Activated effector memory CD4-positive, alpha-beta T cell treated with anti-CD3 and anti-CD28 coated beads, Interleukin-2, amount 50 U/mL, for 16 hours (primary cell): ENCODE results near the gene MTG1.
A peak's percentile ranks its signal among the peaks of the same experiment; 100 is the strongest.
"Not testable (repeated sequence)": the region's sequence is repeated elsewhere in the genome, so short reads cannot be mapped to it uniquely, and the experiment has no call there.

Experiments
- DNase-seq: peaks from one replicate; pipeline ENCODE4 v3.0.0-alpha.2; 2020

Gene MTG1

GRCh38 chr10:133454204-133454893, 60.4 kb downstream of the MTG1 start:
- peak; percentile 46 for DNase-seq

GRCh38 chr10:133455196-133455595, 61.2 kb downstream of the MTG1 start:
- no peak for DNase-seq

GRCh38 chr10:133455611-133456031, 61.7 kb downstream of the MTG1 start:
- peak; percentile 47 for DNase-seq

GRCh38 chr10:133456041-133456951, 62.3 kb downstream of the MTG1 start:
- DNase-seq, result peak; percentile 54

- peak; percentile 52 for DNase-seq
These were observed 63.3 kb downstream of the MTG1 start for GRCh38 chr10:133457100-133457841.

GRCh38 chr10:133458021-133458709, 64.2 kb downstream of the MTG1 start:
- peak; percentile 51 for DNase-seq

- DNase-seq, result peak; percentile 52
These were observed 64.9 kb downstream of the MTG1 start for GRCh38 chr10:133458710-133459453.

GRCh38 chr10:133459454-133460207, 65.7 kb downstream of the MTG1 start:
- peak; percentile 59 for DNase-seq

- no peak for DNase-seq
These were observed 66.3 kb downstream of the MTG1 start for GRCh38 chr10:133460208-133460769.

- DNase-seq, result no peak
These were observed 67.1 kb downstream of the MTG1 start for GRCh38 chr10:133461027-133461426.

- no peak for DNase-seq
These were observed 67.9 kb downstream of the MTG1 start for GRCh38 chr10:133461841-133462240.

- no peak for DNase-seq
These were observed 68.8 kb downstream of the MTG1 start for GRCh38 chr10:133462512-133463305.

- DNase-seq, result no peak
These were observed 70.7 kb downstream of the MTG1 start for GRCh38 chr10:133464582-133465031.

- no peak for DNase-seq
These were observed 71.4 kb downstream of the MTG1 start for GRCh38 chr10:133465191-133465949.

GRCh38 chr10:133465950-133466474, 72.1 kb downstream of the MTG1 start:
- DNase-seq, result no peak

GRCh38 chr10:133466683-133467275, 72.8 kb downstream of the MTG1 start:
- DNase-seq, result no peak

GRCh38 chr10:133467286-133467911, 73.4 kb downstream of the MTG1 start:
- DNase-seq, result no peak

GRCh38 chr10:133469205-133469604, 75.2 kb downstream of the MTG1 start:
- not testable (repeated sequence) for DNase-seq
